K562 (cell line): Measurements from ENCODE around the gene CTSL. TPM values are rescaled to one million over a fixed set of nuclear protein-coding genes. Genes with fewer than 3 reads are reported as not detected.

ENCODE experiments used
- ATAC-seq: fragments of 200-7000 bp; cut with Tn5 transposase; 3 replicates; pipeline ENCODE4 v1.9.1; 2020; ENCODE audit warnings: moderate library complexity
- Bru-seq: library from RNA; stranded (reverse); fragments of 400-500 nt; gene quantifications from one replicate; lab custom pipeline; 2021; lab: Mats Ljungman, UMichigan
- BruChase-seq, 2 experiments: library from RNA; stranded (reverse); fragments of 400-500 nt; gene quantifications; one replicate each; lab custom pipeline; 2021; lab: Mats Ljungman, UMichigan
- BruUV-seq: library from RNA; stranded (reverse); fragments of 400-500 nt; replicated peaks from 2 replicates; lab custom pipeline; 2021; lab: Mats Ljungman, UMichigan
- CTCF ChIA-PET: fragments of 300-600 bp; formaldehyde crosslinking; extraction: SDS; loops from one replicate; lab custom pipeline; 2021; ENCODE audit warnings: low intra/inter-chr PET ratio; lab: Yijun Ruan, JAX
- POLR2A ChIA-PET: fragments of 300-600, 350-650 bp; sonication (Branson Sonifier 250); formaldehyde crosslinking; extraction: SDS; loops from one replicate; lab custom pipeline; 2021; ENCODE audit warnings: antibody characterized with exemption, inconsistent platforms; lab: Yijun Ruan, JAX
- DNase-seq, 4 experiments: peaks; one replicate each; pipeline versions ENCODE4 v3.0.0 to v3.0.0-alpha.2; 2011 to 2018; ENCODE audit warnings: low spot score in 3 of 4, mixed read lengths in 3 of 4; ENCODE audit errors: extremely low read depth in 1 of 4
- FAIRE-seq: peaks from 2 replicates; lab custom pipeline; 2011; peaks lifted over from hg19 to GRCh38; lab: Jason Lieb, UNC
- H2AFZ ChIP-seq: 2 replicates; pipeline ENCODE4 v1.6.0; 2011; ENCODE audit warnings: low read depth, low read length, control low read depth, inconsistent platforms
- H3K27ac ChIP-seq: fragments of 200-600 bp; 3 replicates; pipeline ENCODE4 v1.8.0; 2011; ENCODE audit warnings: low read depth, mild to moderate bottlenecking, control low read depth, inconsistent platforms, low read length, moderate library complexity, mixed read lengths; ENCODE audit errors: extremely low read depth
- H3K27me3 ChIP-seq, 2 experiments: fragments of 300-600 bp in 1 of 2; 2 replicates in 1 of 2; 3 replicates in 1 of 2; pipeline versions ENCODE4 v1.6.0 to v1.8.0; 2011; ENCODE audit warnings: inconsistent platforms in 2 of 2, low read length in 2 of 2, mild to moderate bottlenecking in 1 of 2, mixed read lengths in 1 of 2, moderate library complexity in 1 of 2; ENCODE audit not compliant: control insufficient read depth in 2 of 2, insufficient read depth in 2 of 2
- H3K36me3 ChIP-seq: fragments of 300-600 bp; 3 replicates; pipeline ENCODE4 v1.8.0; 2011; ENCODE audit warnings: mild to moderate bottlenecking, low read length, inconsistent platforms; ENCODE audit not compliant: control insufficient read depth, insufficient read depth
- H3K4me1 ChIP-seq, 2 experiments: fragments of 200-600 bp in 1 of 2; replicated peaks in 1 of 2; 2 replicates in 1 of 2; 3 replicates in 1 of 2; pipeline versions ENCODE4 v1.5.1 to v1.8.0; 2011; ENCODE audit warnings: inconsistent platforms in 2 of 2, low read length in 2 of 2, mild to moderate bottlenecking in 1 of 2, mixed read lengths in 1 of 2, moderate library complexity in 1 of 2; ENCODE audit not compliant: control insufficient read depth in 2 of 2, insufficient read depth in 2 of 2
- H3K4me2 ChIP-seq: 2 replicates; pipeline ENCODE4 v1.6.1; 2011; ENCODE audit warnings: low read length, control low read depth, inconsistent platforms, mixed read lengths; ENCODE audit not compliant: insufficient read depth
- H3K4me3 ChIP-seq: fragments of 200-600 bp; sonication (generic), shearing (Covaris generic); 2 replicates; pipeline ENCODE4 v1.5.1; 2016; ENCODE audit warnings: control low read depth, inconsistent platforms
- H3K79me2 ChIP-seq: fragments of 200-600 bp; 3 replicates; pipeline ENCODE4 v1.8.0; 2011; ENCODE audit warnings: low read length, inconsistent platforms; ENCODE audit not compliant: control insufficient read depth, insufficient read depth
- H3K9ac ChIP-seq, 2 experiments: 2 replicates each; pipeline versions ENCODE4 v1.6.0 to v1.6.1; 2011; ENCODE audit warnings: low read depth in 2 of 2, low read length in 2 of 2, control low read depth in 1 of 2, inconsistent platforms in 1 of 2, mild to moderate bottlenecking in 1 of 2, mixed read lengths in 1 of 2; ENCODE audit not compliant: insufficient read depth in 1 of 2
- H3K9me1 ChIP-seq: one replicate; pipeline ENCODE4 v1.6.0; 2011; ENCODE audit warnings: inconsistent platforms, mild to moderate bottlenecking, low read length, moderate library complexity; ENCODE audit not compliant: control insufficient read depth, insufficient read depth
- H3K9me3 ChIP-seq: replicated peaks from 2 replicates; pipeline ENCODE4 v1.5.1; 2011; ENCODE audit warnings: low read depth, low read length, inconsistent platforms; ENCODE audit not compliant: control insufficient read depth, insufficient read depth
- H4K20me1 ChIP-seq: replicated peaks from 2 replicates; pipeline ENCODE4 v1.6.1; 2011; ENCODE audit warnings: low read length, inconsistent platforms, mixed read lengths; ENCODE audit not compliant: control insufficient read depth, insufficient read depth
- FOXA3 ChIP-seq, 2 experiments: fragments of 450-650 bp in 1 of 2; sonication (generic) in 1 of 2; formaldehyde crosslinking; IDR thresholded peaks in 1 of 2; conservative IDR thresholded peaks in 1 of 2; 2 replicates each; pipeline versions ENCODE4 v1.4.0 to v1.8.0; 2020 to 2022; ENCODE audit warnings: mild to moderate bottlenecking in 2 of 2, missing genetic modification reagents in 1 of 2
- MAZ ChIP-seq, 2 experiments: fragments of 450-650 bp in 1 of 2; sonication (generic) in 1 of 2; formaldehyde crosslinking; IDR thresholded peaks in 1 of 2; conservative IDR thresholded peaks in 1 of 2; 2 replicates each; pipeline versions ENCODE4 v1.4.0 to v1.5.0; 2020; ENCODE audit warnings: mild to moderate bottlenecking in 1 of 2, missing genetic modification reagents in 1 of 2
- PHF20 ChIP-seq: fragments of 450-650 bp; IDR thresholded peaks from 2 replicates; pipeline ENCODE4 v1.6.1; 2018; ENCODE audit not compliant: partially characterized antibody
- TOE1 ChIP-seq, 2 experiments: fragments of 450-650 bp in 1 of 2; sonication (generic) in 1 of 2; formaldehyde crosslinking in 1 of 2; IDR thresholded peaks; 2 replicates each; pipeline versions ENCODE4 v1.7.1 to v1.8.0; 2016 to 2022; ENCODE audit warnings: borderline replicate concordance in 2 of 2, mild to moderate bottlenecking in 2 of 2, antibody characterized with exemption in 1 of 2, inconsistent platforms in 1 of 2, low read depth in 1 of 2, missing genetic modification reagents in 1 of 2, moderate library complexity in 1 of 2
- ZBTB7A ChIP-seq: IDR thresholded peaks from 2 replicates; pipeline ENCODE4 v1.6.1; 2011; ENCODE audit warnings: low read depth, mild to moderate bottlenecking, low read length, moderate library complexity, borderline replicate concordance; ENCODE audit not compliant: control insufficient read depth
- ZNF316 ChIP-seq: fragments of 450-650 bp; IDR thresholded peaks from 2 replicates; pipeline ENCODE4 v1.6.1; 2016
- ZNF780A ChIP-seq: fragments of 250-450 bp; sonication (Bioruptor Pico); IDR thresholded peaks from 2 replicates; pipeline ENCODE4 v1.5.0; 2021; ENCODE audit warnings: mild to moderate bottlenecking
- ZZZ3 ChIP-seq: fragments of 450-650 bp; IDR thresholded peaks from 2 replicates; pipeline ENCODE4 v1.6.1; 2016; ENCODE audit warnings: antibody characterized with exemption, mild to moderate bottlenecking, moderate library complexity
- WGBS: fragments of 100-300 bp; shearing (Covaris generic); methylation state at CpG from one replicate; pipeline ENCODE4 v1.1.6; 2016; ENCODE audit warnings: low coverage, mixed read lengths; ENCODE audit not compliant: insufficient coverage; ENCODE audit errors: missing lambda C conversion rate; 5-methylcytosine and 5-hydroxymethylcytosine counted together
- in situ Hi-C: fragments of 300-500 bp; cut with MboI; formaldehyde crosslinking; loops from 4 replicates; pipeline ENCODE4 v1.15.0; 2018; ENCODE audit warnings: inconsistent platforms, mixed read lengths
- intact Hi-C: fragments of 100-400 bp; cut with micrococcal nuclease; formaldehyde crosslinking; loops from 2 replicates; pipeline ENCODE4 v1.14.2; 2022
- long read RNA-seq, 3 experiments: library from polyadenylated mRNA in 2 of 3; library from RNA in 1 of 3; unstranded in 2 of 3; stranded (forward) in 1 of 3; transcript quantifications; one replicate each; pipeline ENCODE4 v2.0.0, GENCODE V29; 2019 to 2022
- polyA minus RNA-seq, 3 experiments: library from RNA; depleted of rRNA, polyadenylated mRNA; stranded (reverse); fragments of >200 nt; gene quantifications; 2 replicates each; pipeline ENCODE4 v1.2.3, GENCODE V29; 2011
- polyA plus RNA-seq, 8 experiments: library from polyadenylated mRNA; depleted of rRNA in 4 of 8; stranded (reverse) in 5 of 8; unstranded in 3 of 8; fragments of >200 nt; fragmentation: Nextera tagmentation in 2 of 8; fragmentation: Illumina TruSeq in 1 of 8; extraction: Ambion mirVana in 2 of 8; extraction: Trizol in 1 of 8; gene quantifications; 2 replicates each; pipeline versions ENCODE4 v1.2.1 to v1.2.3, GENCODE V29; 2011 to 2014; ENCODE audit warnings: inconsistent platforms in 1 of 8, missing spikeins in 1 of 8
- total RNA-seq, 7 experiments: library from RNA; depleted of rRNA in 6 of 7; stranded (reverse); fragments of >200 nt in 6 of 7; fragmentation: Illumina TruSeq in 2 of 7; extraction: Trizol in 2 of 7; gene quantifications; 2 replicates each; pipeline versions ENCODE4 v1.2.1 to v1.2.3, GENCODE V29; 2011 to 2021; ENCODE audit warnings: low replicate concordance in 1 of 7
- TF ChIP-seq, protein P1 (sequence below): fragments of 450-650 bp; IDR thresholded peaks from 2 replicates; pipeline ENCODE4 v1.6.1; 2016; ENCODE audit warnings: antibody characterized with exemption

CTSL gene
- 106 and 129 TPM in 2 replicates for total RNA-seq (2011; cell fraction: chromatin; rRNA removed; ENCODE audit: low replicate concordance)
- total RNA-seq (2011; cell fraction: nucleolus; rRNA removed), result 121 and 124 TPM in 2 replicates
- total RNA-seq (2011; cell fraction: nucleoplasm; rRNA removed), result 126 and 169 TPM in 2 replicates
- total RNA-seq (2014; rRNA removed) (81.5 and 97.6 TPM in 2 replicates), total RNA-seq (2014; rRNA removed; fragmentation: Illumina TruSeq; extraction: Trizol) (93.7 and 105 TPM in 2 replicates), total RNA-seq (2015; rRNA removed; fragmentation: Illumina TruSeq; extraction: Trizol) (73.7 and 78.3 TPM in 2 replicates), total RNA-seq (2021) (65.7 and 76.4 TPM in 2 replicates), polyA plus RNA-seq (2011; rRNA removed) (82.5 and 165 TPM in 2 replicates), polyA plus RNA-seq (2014; fragmentation: Illumina TruSeq; extraction: Trizol) (98.7 and 108 TPM in 2 replicates), polyA plus RNA-seq (2014; fragmentation: Nextera tagmentation; extraction: Ambion mirVana) (10 to 100 TPM; 55.9 to 61.8 TPM), polyA plus RNA-seq (2014; rRNA removed) (111 and 118 TPM in 2 replicates), polyA minus RNA-seq (2011; rRNA and poly(A)+ RNA removed) (62.7 and 104 TPM in 2 replicates), Bru-seq, nascent RNA (percentile 84 among the genes with signal in this experiment), BruChase-seq, experiment 1, labeled RNA remaining after a 2-hour chase (percentile 79 among the genes with signal in this experiment), BruChase-seq, experiment 2, labeled RNA remaining after a 6-hour chase (percentile 86 among the genes with signal in this experiment)
- polyA plus RNA-seq (2011; cell fraction: cytosol; rRNA removed), result 70.7 and 75.2 TPM in 2 replicates
- polyA plus RNA-seq (2011; cell fraction: nucleus; rRNA removed), result 41.8 and 42.6 TPM in 2 replicates
- 93.9 and 142 TPM in 2 replicates for polyA plus RNA-seq (2012)
- 18.7 and 35.0 TPM in 2 replicates for polyA minus RNA-seq (2011; cell fraction: cytosol; rRNA and poly(A)+ RNA removed)
- polyA minus RNA-seq (2011; cell fraction: nucleus; rRNA and poly(A)+ RNA removed), result 12.0 and 12.6 TPM in 2 replicates
- long read RNA-seq, experiment 1, transcript CTSL-203 (8 exons, 2,177 nt), result major isoform, 40 of 129 reads
- long read RNA-seq, experiment 1, transcript CTSL-201 (8 exons, 1,436 nt), result minor isoform, 33 of 129 reads
- long read RNA-seq, experiment 1, partial matches to known transcripts, result 21 of 129 reads
- long read RNA-seq, experiment 1, other reads (novel, unspliced or antisense), result 35 of 129 reads
- long read RNA-seq, experiment 2, transcript CTSL-203 (8 exons, 2,177 nt), result major isoform, 15 of 82 reads
- long read RNA-seq, experiment 2, transcript CTSL-201 (8 exons, 1,436 nt), result minor isoform, 12 of 82 reads
- long read RNA-seq, experiment 2, partial matches to known transcripts, result 18 of 82 reads
- long read RNA-seq, experiment 2, other reads (novel, unspliced or antisense), result 37 of 82 reads
- long read RNA-seq, experiment 3, transcript CTSL-203 (8 exons, 2,177 nt), result minor isoform, 24 of 79 reads
- long read RNA-seq, experiment 3, transcript CTSL-201 (8 exons, 1,436 nt), result major isoform, 25 of 79 reads
- long read RNA-seq, experiment 3, partial matches to known transcripts, result 2 of 79 reads
- long read RNA-seq, experiment 3, other reads (novel, unspliced or antisense), result 28 of 79 reads

- H3K27me3 ChIP-seq, result no peaks in the 10 kb centered on the region
- H3K27ac ChIP-seq, result peak within 1 kb of the TSS; percentile 82
- peak; percentile 96 for ATAC-seq
- no peaks in the 10 kb centered on the region for H4K20me1 ChIP-seq
- FAIRE-seq, result peak; percentile 46
- TSS peak; percentile 64 for BruUV-seq
- DNase-seq, result peak; percentile 86 to 90 (median 88)
- peak within 1 kb of the TSS; percentile 81 for H3K4me2 ChIP-seq
- intact Hi-C loops (loop anchor here (2.0 kb wide), 2 partner anchors 39 to 85 kb away; no protein-coding TSS in a partner anchor), in situ Hi-C loops (no loop called here)
- H3K9me3 ChIP-seq, result no peaks in the 10 kb centered on the region
- H3K4me1 ChIP-seq, result peaks cover 15 to 18% of the 10 kb centered on the region in 2 experiments; a peak in 4 of 5 replicates
- ChIA-PET CTCF (interaction anchor here (1.5 kb wide), 1 partner anchor 87 kb away, joined by 4 read pairs; no protein-coding TSS in a partner anchor), POLR2A (interaction anchor here (0.6 to 2.8 kb wide), 14 partner anchors 8 to 92 kb away, joined by 3 to 22 read pairs (median 4); no protein-coding TSS in a partner anchor)
- peak within 1 kb of the TSS; percentile 90 for H2AFZ ChIP-seq
- peak within 1 kb of the TSS; percentile 55 for H3K4me3 ChIP-seq
- peaks cover 28% of the 10 kb centered on the region for H3K79me2 ChIP-seq
- no peaks in the 10 kb centered on the region for H3K9me1 ChIP-seq
- H3K36me3 ChIP-seq, result peaks cover 36% of the 10 kb centered on the region
- WGBS, result under 1% methylated on average over 45 of the region's 67 CpGs
- H3K9ac ChIP-seq, result peak within 1 kb of the TSS; percentile 78 to 93
- TF ChIP-seq MAZ (CRISPR knock-in tag; conservative IDR thresholded peaks at IDR 0.05 in 1 of 2, IDR thresholded peaks at IDR 0.05 in 1 of 2), result peak in 1 of 2 experiments; percentile 35; a peak in 2 of 4 replicates
- TF ChIP-seq TOE1 (IDR thresholded peaks at IDR 0.05; ENCODE audit: borderline replicate concordance), result no peak
- no peak for TF ChIP-seq TOE1 (CRISPR knock-in tag; IDR thresholded peaks at IDR 0.05; ENCODE audit: borderline replicate concordance, low read depth)
- TF ChIP-seq ZNF780A (CRISPR knock-in tag), result no peak
- 0 out of 2 replicates have a peak, but pooled peaks have one; percentile 26 for TF ChIP-seq ZZZ3
- 0 out of 2 replicates have a peak, but pooled peaks have one; percentile 7 for TF ChIP-seq ZNF316
- peak; percentile 24 for TF ChIP-seq PHF20
- peak; percentile 6 to 92; a peak in 2 of 4 replicates for TF ChIP-seq FOXA3 (CRISPR knock-in tag; conservative IDR thresholded peaks at IDR 0.05 in 1 of 2, IDR thresholded peaks at IDR 0.05 in 1 of 2)
- TF ChIP-seq, protein P1, sequence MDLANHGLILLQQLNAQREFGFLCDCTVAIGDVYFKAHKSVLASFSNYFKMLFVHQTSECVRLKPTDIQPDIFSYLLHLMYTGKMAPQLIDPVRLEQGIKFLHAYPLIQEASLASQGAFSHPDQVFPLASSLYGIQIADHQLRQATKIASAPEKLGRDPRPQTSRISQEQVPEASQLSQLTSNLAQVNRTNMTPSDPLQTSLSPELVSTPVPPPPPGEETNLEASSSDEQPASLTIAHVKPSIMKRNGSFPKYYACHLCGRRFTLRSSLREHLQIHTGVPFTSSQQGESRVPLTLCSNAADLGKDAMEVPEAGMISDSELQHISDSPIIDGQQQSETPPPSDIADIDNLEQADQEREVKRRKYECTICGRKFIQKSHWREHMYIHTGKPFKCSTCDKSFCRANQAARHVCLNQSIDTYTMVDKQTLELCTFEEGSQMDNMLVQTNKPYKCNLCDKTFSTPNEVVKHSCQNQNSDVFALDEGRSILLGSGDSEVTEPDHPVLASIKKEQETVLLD, result peak; percentile 50; the same call in 1 of the 2 replicates
- TF ChIP-seq ZBTB7A, result peak; percentile 33; the same call in 1 of the 2 replicates
These were observed at the start of gene CTSL for GRCh38 chr9:87725900-87726709. CTSL (plus strand) TSS chr9:87726119; CDS start chr9:87727604, 1,485 bp downstream.
